GM04503 (cell line): ENCODE results near the gene RGS7.

Experiments
- DNase-seq: peaks from one replicate; pipeline ENCODE4 v3.0.0-alpha.2; 2012; ENCODE audit warnings: low read depth

RGS7 gene

DNA sequence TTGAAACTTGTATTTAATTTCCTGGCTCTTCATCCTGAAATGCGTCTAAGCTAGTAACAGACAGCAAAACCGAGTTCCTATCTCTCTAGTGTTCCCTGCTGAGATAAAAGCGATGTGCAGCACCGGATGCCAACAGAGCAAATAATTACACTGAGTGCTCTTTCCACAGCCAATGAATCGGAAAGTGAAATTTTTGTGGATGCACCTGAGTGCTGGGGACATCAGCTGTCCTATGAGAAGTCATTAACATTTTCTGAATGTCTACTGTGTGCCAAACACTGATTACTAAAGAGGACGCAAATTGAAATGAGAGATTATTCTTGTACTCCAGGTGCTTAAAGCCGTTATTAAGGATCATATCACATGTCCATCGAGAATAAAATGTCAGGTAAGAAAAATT, 278.0 kb downstream of the RGS7 start:
- DNase-seq: no peak

DNA sequence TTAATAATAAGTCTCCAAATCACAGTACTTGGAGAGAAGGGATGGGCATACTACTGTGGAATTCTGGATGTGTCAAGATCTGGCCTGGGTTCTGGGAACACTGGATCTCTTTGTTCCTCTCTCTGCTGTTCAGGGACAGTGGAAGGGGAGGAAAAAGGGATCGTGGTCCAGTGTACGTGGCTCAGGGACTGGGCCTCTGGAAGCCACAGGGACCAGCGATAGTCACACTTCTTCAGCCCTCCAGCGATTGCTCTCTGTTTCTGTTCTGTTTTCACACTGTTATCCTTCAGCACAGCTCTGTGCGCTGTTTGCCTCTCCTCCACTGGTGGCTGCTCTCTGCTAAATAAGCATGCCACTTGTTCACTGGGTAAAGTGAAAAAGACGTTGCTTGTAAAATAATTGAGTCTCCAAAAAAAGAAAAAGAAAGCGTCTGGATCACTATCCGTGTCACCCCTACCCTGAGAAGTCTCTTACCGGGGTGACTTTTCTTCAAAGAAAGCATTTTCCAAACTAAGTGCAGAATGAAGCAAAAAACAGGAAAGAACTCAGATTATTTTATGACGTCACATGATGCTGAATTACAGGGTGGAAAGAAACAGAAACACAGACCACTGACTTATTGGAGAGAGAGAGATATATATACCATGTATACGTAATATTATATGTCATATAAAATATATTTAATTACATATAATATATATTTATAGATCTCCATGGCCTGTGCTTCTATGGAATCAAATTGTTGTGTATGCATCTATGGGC, 279.4 kb downstream of the RGS7 start:
- no peak for DNase-seq

DNA sequence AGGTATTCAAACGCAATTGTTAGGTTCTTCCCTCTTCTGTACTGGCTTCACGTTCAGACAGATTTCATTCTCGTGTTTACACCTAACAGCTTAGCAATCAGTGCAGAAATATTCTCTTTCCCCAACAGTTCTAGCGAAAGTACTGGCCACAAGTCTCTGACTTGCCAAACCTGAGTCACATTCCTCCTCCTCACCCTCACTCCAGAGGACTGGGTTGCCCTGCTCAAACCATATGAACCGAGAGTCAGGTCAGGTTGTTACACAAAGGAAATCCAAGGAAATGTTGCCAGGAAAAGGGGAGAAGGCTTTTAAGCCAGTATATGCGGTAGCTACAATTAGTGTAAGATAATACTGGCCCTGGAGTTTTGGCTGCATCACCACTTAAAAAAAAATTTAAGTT, 282.5 kb downstream of the RGS7 start:
- no peak for DNase-seq

DNA sequence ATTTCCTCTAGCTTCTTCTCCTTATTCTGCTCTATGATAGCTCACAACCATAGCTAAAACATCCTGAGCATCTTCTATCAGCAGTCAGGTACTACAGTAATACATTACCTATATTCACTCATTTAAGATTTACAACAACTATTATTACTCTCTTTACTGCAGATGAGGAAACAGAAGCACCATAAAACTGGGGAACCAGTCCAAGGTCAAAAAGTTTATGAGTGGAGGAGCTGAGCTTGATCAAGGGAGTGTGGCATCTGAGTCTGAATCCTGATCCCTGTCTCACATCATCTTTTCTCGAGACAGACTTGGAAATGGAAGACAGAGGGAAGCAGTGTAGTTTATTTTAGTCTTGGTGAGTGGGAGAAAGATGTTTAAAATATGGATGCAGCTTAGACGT, 288.6 kb downstream of the RGS7 start:
- DNase-seq: no peak

DNA sequence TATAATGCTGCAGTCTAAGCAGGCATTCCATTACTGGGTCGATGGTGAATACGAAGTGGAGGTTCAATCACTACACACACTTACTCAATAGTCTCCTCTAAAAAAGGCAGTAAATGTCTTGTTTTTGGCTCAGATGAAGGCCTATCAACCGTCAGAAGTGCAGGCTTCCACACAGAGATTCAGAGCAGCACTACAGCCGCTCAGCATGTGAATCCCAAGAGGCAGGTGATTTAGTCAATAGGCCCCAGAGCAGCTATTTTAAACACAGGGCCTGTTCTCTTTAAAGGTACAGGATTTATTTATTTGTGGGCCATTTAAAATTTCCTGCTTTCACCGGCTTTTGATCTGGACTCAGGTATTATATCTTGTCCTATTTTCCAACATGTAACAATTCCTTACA, 293.7 kb downstream of the RGS7 start:
- DNase-seq: no peak

DNA sequence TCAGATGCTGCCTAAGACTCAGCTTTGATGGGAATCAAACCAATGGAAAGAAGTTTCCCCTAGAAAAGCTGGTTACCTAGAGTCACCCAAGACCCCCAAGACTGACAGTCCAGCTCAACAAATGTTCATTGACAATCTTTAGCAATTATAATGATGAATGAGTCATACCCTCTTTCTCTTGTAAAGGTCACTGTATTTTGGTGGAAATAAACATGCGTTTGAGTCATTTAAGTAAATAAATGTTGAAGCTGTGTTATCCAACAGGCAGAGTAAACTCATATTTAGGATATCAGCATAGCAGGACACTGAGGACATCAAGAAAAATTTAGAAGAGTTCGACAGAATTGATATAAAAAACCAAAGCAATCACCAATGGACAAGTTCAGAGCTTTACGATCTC, 295.9 kb downstream of the RGS7 start:
- DNase-seq: no peak

DNA sequence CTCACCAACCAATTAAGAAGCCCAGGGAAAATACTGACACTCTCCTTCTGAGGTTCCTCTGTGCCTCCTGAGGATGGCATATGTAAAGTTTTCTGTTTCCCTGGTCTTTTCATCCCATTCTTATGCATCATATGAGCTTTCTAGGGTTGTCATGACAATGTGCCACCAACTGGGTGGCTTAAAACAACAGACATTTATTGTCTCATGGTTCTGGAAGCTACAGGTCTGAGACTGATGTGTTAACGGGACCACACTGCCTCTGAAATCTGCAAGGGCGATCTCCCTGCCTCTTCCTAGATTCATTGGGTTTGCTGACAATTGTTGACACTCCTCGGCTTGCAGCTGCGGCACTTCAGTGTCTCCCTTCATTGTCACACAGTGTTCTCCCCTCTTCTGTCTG, 308.4 kb downstream of the RGS7 start:
- DNase-seq: no peak

DNA sequence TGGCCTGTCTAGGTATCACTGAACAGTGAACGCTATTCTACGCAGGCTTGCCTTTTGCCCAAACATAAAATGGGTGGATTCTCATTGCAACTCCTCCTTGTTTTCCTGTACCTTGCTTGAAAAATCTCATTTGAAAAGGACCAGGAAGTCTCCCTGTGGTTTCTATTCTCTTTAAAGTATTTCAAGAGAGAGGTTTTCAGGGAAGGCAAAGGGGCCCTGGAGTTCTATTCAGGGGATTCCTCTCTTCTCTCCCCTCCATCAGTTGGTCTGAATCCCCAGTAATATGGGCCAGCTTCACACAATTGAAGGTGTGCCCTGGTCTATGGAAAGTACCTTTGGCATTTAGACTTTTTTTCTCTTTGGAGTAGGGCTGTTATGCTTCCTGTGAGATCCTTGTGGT, 311.3 kb downstream of the RGS7 start:
- no peak for DNase-seq

DNA sequence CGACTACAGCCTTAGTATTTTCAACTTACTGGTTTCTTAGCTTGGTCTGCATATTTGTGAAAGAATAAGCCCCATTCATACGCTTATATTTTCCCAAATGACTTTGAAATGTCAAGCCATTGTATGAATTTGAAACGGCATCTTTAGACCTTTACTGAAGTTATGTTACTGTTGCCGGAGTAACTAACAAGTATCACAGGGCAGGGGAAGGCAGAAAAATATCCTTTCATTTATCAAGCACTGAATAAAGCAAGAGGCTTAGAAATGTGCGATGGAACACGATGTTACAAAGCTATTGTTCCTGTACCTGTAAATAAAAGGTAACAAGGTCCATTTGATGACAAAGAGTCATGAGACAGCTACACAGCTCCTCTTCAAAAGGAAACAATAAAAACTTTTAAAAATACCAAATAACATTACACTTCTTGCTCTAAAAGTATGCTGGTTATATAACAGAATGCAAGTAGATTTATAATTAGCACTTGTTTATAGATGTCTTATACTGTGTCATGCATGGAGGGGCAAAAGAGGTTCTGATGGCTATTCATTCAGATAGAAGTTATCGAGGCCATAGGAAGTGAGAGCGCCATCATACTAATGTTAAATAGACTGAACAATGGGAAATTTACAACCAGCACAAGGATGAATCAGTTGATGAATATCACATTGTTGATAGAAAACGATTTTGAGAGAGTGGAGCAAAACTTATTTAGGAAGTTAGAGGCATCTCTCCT, 322.6 kb downstream of the RGS7 start:
- no peak for DNase-seq

DNA sequence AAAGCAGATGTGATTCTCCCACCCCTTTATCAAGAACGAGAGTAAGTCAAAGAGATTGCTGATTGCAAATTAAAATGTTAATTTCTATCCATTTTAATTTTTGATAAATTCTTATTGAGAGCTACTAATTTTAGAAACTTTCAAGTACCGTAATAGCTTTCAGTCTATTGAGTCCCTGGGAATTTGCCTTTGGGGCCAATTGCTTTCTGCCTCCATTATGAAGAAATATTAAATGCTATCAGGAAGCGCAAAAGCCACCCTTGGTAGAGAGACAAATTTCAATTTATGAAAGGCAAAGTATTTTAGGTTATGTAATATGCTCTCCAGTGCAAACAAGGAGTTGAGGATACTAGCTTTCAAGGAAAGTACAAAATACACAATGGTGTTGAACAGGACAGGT, 332.2 kb downstream of the RGS7 start:
- no peak for DNase-seq

DNA sequence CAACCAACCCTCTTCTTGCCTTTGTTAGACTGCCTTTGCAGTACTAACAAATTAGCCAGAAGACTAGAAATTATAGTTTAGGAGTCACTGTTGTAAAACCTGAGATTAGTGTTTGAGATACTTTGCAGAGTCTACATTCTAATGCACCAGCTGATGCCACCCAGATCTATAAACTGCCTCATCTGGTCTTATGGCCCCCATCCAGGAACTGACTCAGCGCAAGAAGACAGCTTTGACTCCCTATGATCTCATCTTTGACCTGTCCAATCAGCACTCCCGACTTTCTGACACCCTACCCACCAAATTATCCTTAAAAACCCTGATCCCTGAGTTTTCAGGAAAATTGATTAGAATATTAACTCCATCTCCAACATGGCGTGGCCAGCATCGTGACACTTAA, 334.6 kb downstream of the RGS7 start:
- DNase-seq: no peak

DNA sequence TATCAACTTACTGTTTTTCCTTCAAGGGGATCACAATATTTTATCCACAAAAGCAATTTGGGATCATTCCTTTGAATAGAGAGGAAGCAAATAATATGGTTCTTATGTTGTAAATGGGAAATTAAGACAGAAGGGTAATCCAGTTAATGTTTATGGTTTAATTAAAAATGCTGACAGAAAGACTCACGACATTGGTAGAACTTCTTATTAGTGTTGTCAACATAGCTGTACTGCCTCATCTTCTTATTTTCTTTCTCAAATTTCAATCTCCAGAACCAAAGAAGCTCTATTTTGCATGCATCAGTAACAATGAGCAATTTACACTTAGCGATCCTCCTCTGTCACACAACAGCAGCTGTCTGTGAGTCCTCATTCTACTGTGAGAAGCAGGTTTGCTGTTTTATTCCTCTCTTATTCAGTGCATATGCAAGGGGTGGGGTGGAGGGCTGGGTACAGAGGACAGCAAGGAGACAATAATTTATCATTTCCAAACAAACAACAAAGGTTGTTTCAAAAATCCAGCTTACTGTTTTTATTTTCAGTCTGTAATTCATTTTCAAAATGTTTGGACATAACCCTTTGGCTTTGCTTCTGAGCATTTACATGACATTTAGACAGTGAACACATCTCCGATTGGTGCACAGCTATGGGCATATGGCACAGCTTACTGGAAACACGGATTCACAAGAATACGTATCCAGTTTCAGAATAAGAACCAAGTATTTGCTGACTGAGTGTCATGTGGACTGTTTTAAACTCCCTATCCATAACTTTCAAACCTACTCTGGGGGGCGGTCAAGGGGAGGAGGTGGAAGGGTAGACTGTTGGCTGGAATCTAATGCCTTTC, 335.9 kb downstream of the RGS7 start:
- DNase-seq: no peak

DNA sequence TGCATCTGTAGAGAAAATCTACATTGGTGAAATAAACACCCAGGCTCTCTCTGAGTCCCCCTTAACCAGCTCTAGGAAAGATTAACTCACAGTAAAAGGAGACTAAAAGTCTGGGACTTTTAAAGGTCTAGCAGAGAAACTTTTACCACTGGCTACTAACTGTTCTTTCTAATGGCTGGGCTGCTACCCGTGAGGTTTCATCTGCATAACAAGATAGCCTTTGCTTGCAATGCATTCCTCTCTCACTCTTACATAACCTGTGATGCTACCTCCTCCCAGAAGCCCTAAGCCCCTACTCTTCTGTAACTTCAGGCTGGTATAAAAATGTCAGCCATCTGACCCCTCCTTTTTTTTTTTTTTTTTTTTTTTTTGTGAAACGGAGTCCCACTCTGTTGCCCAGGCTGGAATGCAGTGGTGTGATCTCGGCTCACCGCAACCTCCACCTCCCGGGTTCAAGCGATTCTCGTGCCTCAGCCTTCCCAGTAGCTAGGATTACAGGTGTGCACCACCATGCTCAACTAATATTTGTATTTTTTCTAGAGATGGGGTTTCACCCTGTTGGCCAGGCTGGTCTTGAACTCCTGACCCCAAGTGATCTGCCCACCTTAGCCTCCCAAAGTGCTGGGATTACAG, 344.2 kb downstream of the RGS7 start:
- DNase-seq: no peak

DNA sequence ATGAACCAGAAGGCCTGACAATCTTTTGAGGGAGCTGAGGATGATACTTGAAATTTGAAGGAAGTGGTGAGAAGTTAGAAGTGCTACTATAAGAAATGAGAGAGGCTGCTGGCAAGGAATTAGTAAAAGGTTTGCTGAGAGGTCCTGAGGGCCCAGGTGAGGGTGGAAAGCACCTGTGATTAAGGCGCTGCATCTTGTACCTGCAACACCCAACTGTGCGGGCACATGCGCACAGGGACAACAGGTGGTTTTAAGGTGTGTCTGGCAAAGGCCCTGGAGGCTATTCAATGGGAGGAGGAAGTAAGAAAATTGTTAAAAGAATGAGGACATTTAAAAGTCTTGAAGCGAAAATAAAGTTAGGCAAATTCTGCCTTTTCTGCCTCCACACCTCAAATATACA, 349.3 kb downstream of the RGS7 start:
- no peak for DNase-seq

DNA sequence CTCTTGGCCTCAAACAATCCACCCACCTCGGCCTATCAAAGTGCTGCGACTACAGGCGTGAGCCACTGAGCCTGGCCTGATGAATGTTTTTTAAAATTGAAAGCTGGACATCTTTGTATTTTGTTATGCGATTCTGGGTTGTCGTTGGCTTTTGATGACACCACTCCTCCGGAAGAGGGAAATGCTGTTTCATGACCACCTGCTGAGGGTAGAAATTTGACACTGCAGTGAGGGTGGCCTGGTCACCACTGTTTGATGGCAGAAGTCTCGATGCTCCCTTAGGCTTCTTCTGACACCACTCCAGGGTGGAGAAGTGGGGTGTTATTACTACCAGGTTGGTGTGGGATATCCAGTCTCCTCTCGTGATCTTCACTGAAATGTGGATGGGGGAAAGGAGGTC, 357.2 kb downstream of the RGS7 start:
- no peak for DNase-seq

DNA sequence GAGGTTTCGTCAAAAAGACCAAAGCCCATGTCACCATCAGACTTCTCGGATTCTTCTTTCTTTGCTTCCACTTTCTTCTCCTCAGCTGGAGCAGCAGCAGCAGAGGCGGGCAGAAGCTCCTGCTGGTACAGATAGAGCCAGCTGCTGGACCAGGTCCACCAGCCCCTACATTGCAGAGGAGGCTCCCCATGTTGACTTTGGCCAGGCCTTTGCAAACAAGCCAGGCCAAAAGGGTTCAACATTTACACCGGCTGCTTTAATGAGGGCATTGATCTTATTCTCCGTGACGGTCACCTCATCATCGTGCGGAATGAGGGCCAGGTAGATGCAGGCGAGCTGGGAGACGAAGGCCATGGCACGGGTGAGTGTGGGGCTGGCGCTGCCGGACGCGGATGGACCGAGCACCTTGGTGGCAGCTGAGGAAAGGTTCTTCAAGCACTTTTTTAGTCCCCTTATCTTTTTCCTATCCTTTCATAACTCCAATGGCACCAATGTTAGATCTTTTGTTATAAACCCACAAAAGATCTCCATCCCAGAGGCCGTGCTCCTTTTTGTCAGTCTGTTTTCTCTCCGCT, 358.5 kb downstream of the RGS7 start:
- no peak for DNase-seq

DNA sequence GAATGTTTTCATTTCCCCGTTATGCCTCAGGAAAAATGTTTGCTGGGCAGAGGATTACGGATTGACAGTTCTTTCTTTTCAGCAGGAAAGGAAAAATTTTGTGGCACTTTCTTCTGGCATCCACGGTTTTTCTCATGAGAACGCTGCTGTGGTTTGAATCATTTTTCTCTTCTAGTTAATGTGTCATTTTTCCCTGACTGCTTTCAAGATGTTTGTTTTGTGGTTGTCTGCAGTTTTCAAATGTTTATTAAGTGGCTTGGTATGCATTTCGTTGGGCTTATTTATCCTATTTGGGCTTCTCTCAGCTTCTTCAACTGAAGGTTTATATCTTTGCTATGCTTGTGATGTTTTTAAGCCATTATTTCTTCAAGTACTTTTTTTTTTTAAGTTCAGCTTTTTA, 359.0 kb downstream of the RGS7 start:
- DNase-seq: peak; percentile 35

DNA sequence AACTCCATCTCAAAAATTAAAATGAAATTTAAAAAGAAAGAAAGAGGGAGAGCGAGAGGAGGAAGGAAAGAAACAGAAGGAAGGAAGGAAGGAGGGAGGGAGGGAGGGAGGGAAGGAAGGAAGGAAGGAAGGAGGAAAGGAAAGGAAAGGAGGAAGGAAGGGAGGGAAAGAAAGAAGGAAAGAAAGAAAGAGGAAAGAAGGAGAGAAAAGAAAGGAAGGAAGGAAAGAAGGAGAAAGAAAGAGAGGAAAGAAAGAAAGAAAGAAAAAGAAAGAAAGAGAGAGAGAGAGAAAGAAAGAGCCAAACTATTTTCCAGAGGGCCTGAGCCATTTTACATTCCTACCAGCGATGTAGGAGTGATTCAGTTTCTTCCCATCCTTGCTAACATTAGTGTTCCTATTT, 364.0 kb downstream of the RGS7 start:
- DNase-seq: no peak

DNA sequence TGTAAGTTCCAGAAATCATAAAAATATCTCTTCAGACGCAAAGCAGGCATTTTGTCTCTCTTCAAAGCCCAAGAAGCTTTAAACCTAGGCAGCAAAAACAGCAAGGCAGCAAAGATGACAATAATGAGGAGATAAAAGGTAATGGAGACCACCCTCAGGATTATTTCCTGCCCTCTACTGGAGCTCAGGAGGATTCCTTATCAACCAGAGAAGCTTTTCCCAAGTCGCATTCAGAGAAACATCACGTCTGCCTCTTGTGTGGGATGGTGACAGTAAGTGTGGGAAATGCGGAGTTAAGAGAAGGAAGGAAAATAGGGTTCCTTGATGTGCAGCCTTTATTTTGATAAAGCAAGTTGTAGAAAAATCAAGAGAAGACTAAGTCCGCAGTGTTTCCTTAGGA, 365.8 kb downstream of the RGS7 start:
- no peak for DNase-seq

DNA sequence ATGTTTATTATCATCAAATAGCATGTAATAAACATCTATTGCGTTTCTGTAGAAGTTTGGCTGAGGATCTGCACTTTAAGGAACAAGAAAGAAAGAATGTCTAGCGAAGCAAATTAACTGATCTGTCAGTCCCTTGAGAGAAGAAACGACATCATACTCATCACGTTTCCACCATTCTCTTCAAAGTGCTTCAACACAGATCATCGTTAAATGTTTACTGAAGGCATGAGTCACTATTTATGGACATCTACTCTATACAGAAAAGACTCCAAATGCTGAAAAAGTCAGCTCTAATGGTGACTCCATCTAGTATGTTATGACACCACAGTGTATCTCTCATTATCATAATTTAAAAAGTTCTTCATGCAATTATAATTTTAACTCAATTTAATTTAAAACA, 369.1 kb downstream of the RGS7 start:
- no peak for DNase-seq

DNA sequence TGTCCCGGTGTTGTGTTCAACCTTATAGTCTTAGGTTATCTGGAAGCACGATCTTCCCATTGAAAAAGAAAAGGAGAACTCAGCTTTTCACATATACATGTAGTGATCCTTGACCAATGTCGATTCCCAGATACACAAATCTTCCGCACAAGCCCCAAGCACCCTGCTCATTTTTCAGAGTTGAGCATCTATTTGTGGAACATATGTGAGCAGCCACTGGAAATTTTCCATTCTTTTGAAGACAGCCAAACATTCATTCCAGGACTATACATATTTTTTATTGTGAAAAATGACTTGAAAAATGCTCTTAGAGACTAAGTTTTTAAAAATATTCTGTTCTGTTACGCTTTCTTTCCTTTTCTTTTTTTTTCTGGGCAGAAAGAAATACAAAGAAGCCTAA, 371.9 kb downstream of the RGS7 start:
- DNase-seq: no peak

DNA sequence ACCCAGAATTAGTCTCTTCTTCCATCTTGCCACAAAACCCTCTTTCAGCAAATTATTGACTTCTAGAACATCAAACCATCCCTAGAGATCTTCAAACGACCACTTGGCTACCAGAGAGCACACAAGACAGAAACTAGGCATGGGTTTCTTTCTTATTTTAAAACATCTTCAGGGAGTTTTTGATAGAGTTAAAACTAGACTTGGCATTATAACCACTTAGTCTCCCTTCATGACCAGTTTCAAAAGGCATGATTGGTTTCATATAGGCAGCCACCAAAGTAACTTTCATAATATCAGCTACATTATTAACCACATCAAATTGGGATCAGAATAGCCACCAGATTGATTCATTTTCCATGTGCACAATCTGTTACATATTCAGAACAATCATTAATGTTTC, 376.7 kb downstream of the RGS7 start:
- DNase-seq: no peak
